NT2/D1 (cell line): ENCODE measurements around the gene CIDEC.

Experiments
- SUZ12 ChIP-seq: IDR thresholded peaks from 2 replicates; pipeline ENCODE4 v1.6.1; 2011; ENCODE audit not compliant: insufficient read length, insufficient read depth; ENCODE audit errors: extremely low read depth
- YY1 ChIP-seq: IDR thresholded peaks from 2 replicates; pipeline ENCODE4 v1.6.1; 2011; ENCODE audit not compliant: insufficient read length, insufficient read depth

- TF ChIP-seq SUZ12 (no peak), YY1 (no peak)
Measured at GRCh38 chr3:9901967-9902366, 21.9 kb upstream of the CIDEC start.
